MCF 10A (cell line): ENCODE measurements around the gene ATF5. TPM values are rescaled to one million over a fixed set of nuclear protein-coding genes. Genes with fewer than 3 reads are reported as not detected.
A peak's percentile ranks its signal among the peaks of the same experiment; 100 is the strongest.

Source experiments
- BruUV-seq: library from RNA; stranded (reverse); fragments of 400-500 nt; replicated peaks from 2 replicates; lab custom pipeline; 2021; lab: Mats Ljungman, UMichigan
- CTCF ChIA-PET: fragments of 300-600 bp; sonication (Branson Sonifier 250); formaldehyde crosslinking; extraction: SDS; loops from one replicate; lab custom pipeline; 2021; ENCODE audit warnings: antibody characterized with exemption, inconsistent platforms; lab: Yijun Ruan, JAX
- POLR2A ChIA-PET: fragments of 300-600, 350-650 bp; sonication (Branson Sonifier 250); formaldehyde crosslinking; extraction: SDS; loops from one replicate; lab custom pipeline; 2020; ENCODE audit warnings: antibody characterized with exemption, inconsistent platforms; lab: Yijun Ruan, JAX
- DNase-seq: peaks from one replicate; pipeline ENCODE4 v3.0.0-alpha.2; 2018; ENCODE audit not compliant: unreplicated experiment
- H3K27ac Mint-ChIP-seq: one replicate; pipeline ENCODE4 v1.8.0; 2022; ENCODE audit warnings: mild to moderate bottlenecking, low read depth, mixed read lengths; ENCODE audit not compliant: unreplicated experiment
- H3K27me3 Mint-ChIP-seq: one replicate; pipeline ENCODE4 v1.8.0; 2022; ENCODE audit warnings: mixed read lengths; ENCODE audit not compliant: insufficient read depth, unreplicated experiment
- H3K36me3 Mint-ChIP-seq: one replicate; pipeline ENCODE4 v1.8.0; 2022; ENCODE audit warnings: mild to moderate bottlenecking, moderate library complexity, mixed read lengths; ENCODE audit not compliant: insufficient read depth, unreplicated experiment
- H3K4me1 Mint-ChIP-seq: one replicate; pipeline ENCODE4 v1.8.0; 2022; ENCODE audit warnings: mixed read lengths; ENCODE audit not compliant: insufficient read depth, unreplicated experiment
- H3K4me3 Mint-ChIP-seq: one replicate; pipeline ENCODE4 v1.8.0; 2022; ENCODE audit warnings: mild to moderate bottlenecking, moderate library complexity, mixed read lengths; ENCODE audit not compliant: unreplicated experiment
- H3K9me3 Mint-ChIP-seq: one replicate; pipeline ENCODE4 v1.8.0; 2022; ENCODE audit warnings: mixed read lengths; ENCODE audit not compliant: unreplicated experiment
- CTCF ChIP-seq: fragments of 200-600 bp; IDR thresholded peaks from one replicate; pipeline ENCODE4 v1.8.0; 2022; ENCODE audit warnings: antibody characterized with exemption, mild to moderate bottlenecking; ENCODE audit not compliant: unreplicated experiment
- intact Hi-C: fragments of 100-400 bp; cut with micrococcal nuclease; formaldehyde crosslinking; loops from 2 replicates; pipeline ENCODE4 v1.14.1; 2022
- total RNA-seq: library from RNA; stranded (reverse); gene quantifications from 2 replicates; pipeline ENCODE4 v1.2.3, GENCODE V29; 2022

Gene ATF5
- total RNA-seq, 1 experiment from 2014 or later, result 23.7 TPM

GRCh38 chr19:49930483-49931011 lies 1.5 kb downstream of the ATF5 start:
- no peaks in the 10 kb centered on the region for H3K27me3 Mint-ChIP-seq
- H3K9me3 Mint-ChIP-seq, result no peaks in the 10 kb centered on the region
- DNase-seq, result no peak
- ChIA-PET CTCF (interaction anchor here (2.4 kb wide), 1 partner anchor 205 kb away, joined by 10 read pairs; no protein-coding TSS in a partner anchor), POLR2A (interaction anchor here (0.6 to 4.1 kb wide), 4 partner anchors 54 to 457 kb away, joined by 3 to 35 read pairs (median 16); partner anchors contain the start of genes AKT1S1, FLT3LG, PNKP and TBC1D17)
- BruUV-seq, result no TSS peak
- H3K27ac Mint-ChIP-seq, result no peak overlapping the region
- intact Hi-C loops, result no loop called here
- TF ChIP-seq CTCF, result no peak
- H3K4me1 Mint-ChIP-seq, result peaks cover 16% of the 10 kb centered on the region
- peak overlapping the region; percentile 85 for H3K4me3 Mint-ChIP-seq
- H3K36me3 Mint-ChIP-seq, result peaks cover 65% of the 10 kb centered on the region

GRCh38 chr19:49931293-49932040 lies 2.5 kb downstream of the ATF5 start:
- no peak for DNase-seq
- no peak for TF ChIP-seq CTCF
- ChIA-PET POLR2A (interaction anchor here (0.6 to 4.1 kb wide), 2 partner anchors 55 to 458 kb away, joined by 3 to 35 read pairs; partner anchors contain the start of genes AKT1S1, FLT3LG and TBC1D17), CTCF (interaction anchor here (0.6 to 2.4 kb wide), 3 partner anchors 204 to 253 kb away, joined by 3 to 10 read pairs (median 6); no protein-coding TSS in a partner anchor)
- intact Hi-C loops, result no loop called here
- TSS peak; percentile 9 for BruUV-seq
- no peak overlapping the region for H3K27ac Mint-ChIP-seq
- peaks cover 56% of the 10 kb centered on the region for H3K36me3 Mint-ChIP-seq
- peaks cover 16% of the 10 kb centered on the region for H3K4me1 Mint-ChIP-seq
- H3K9me3 Mint-ChIP-seq, result no peaks in the 10 kb centered on the region
- no peak overlapping the region for H3K4me3 Mint-ChIP-seq
- no peaks in the 10 kb centered on the region for H3K27me3 Mint-ChIP-seq

- intact Hi-C loops, result no loop called here
- POLR2A ChIA-PET, result no interaction called here
Measured at GRCh38 chr19:49932041-49932451, 3.0 kb downstream of the ATF5 start.

More at GRCh38 chr19:49932041-49932451, 3.0 kb downstream of the ATF5 start:
- BruUV-seq, result no TSS peak
- CTCF ChIA-PET, result interaction anchor here (2.2 kb wide), 1 partner anchor 204 kb away, joined by 6 read pairs; no protein-coding TSS in a partner anchor
- no peak for DNase-seq
- H3K4me1 Mint-ChIP-seq, result peaks cover 16% of the 10 kb centered on the region
- no peak overlapping the region for H3K27ac Mint-ChIP-seq
- no peak for TF ChIP-seq CTCF
- peaks cover 50% of the 10 kb centered on the region for H3K36me3 Mint-ChIP-seq
- no peak overlapping the region for H3K4me3 Mint-ChIP-seq
- no peaks in the 10 kb centered on the region for H3K9me3 Mint-ChIP-seq
- H3K27me3 Mint-ChIP-seq, result no peaks in the 10 kb centered on the region
